HepG2 (cell line): ENCODE measurements around the gene ZNF221. TPM values are rescaled to one million over a fixed set of nuclear protein-coding genes. Genes with fewer than 3 reads are reported as not detected.

ENCODE experiments used
- EHMT2 ChIP-seq: fragments of 200-600 bp; sonication (generic); IDR thresholded peaks from 2 replicates; pipeline ENCODE4 v1.7.0; 2017; ENCODE audit warnings: antibody characterized with exemption, low read depth, low read length, borderline replicate concordance
- ETS1 ChIP-seq: sonication (generic); formaldehyde crosslinking; IDR thresholded peaks from 2 replicates; pipeline ENCODE4 v1.4.0; 2020; ENCODE audit warnings: missing genetic modification reagents
- HNRNPL ChIP-seq: fragments of 200-400 bp; formaldehyde crosslinking; IDR thresholded peaks from 2 replicates; pipeline ENCODE4 v1.6.1; 2017; ENCODE audit warnings: mild to moderate bottlenecking, low read depth, low read length
- JDP2 ChIP-seq: sonication (generic); formaldehyde crosslinking; IDR thresholded peaks from 2 replicates; pipeline ENCODE4 v1.8.1; 2022; ENCODE audit warnings: missing genetic modification reagents, borderline replicate concordance
- PBX2 ChIP-seq: IDR thresholded peaks from 2 replicates; pipeline ENCODE4 v1.6.1; 2016; ENCODE audit warnings: control low read depth
- RARG ChIP-seq: sonication (generic); formaldehyde crosslinking; IDR thresholded peaks from 2 replicates; pipeline ENCODE4 v1.4.0; 2020; ENCODE audit warnings: low read depth, mild to moderate bottlenecking, missing genetic modification reagents
- TARDBP ChIP-seq: sonication (generic); formaldehyde crosslinking; IDR thresholded peaks from 2 replicates; pipeline ENCODE4 v1.8.0; 2022; ENCODE audit warnings: mild to moderate bottlenecking, missing genetic modification reagents
- TFDP1 ChIP-seq: IDR thresholded peaks from 2 replicates; pipeline ENCODE4 v1.6.1; 2016; ENCODE audit warnings: missing compliant biosample characterization, missing genetic modification reagents, borderline replicate concordance
- THAP9 ChIP-seq: sonication (generic); formaldehyde crosslinking; IDR thresholded peaks from 2 replicates; pipeline ENCODE4; 2020; ENCODE audit warnings: missing genetic modification reagents, mild to moderate bottlenecking, borderline replicate concordance
- ZNF207 ChIP-seq: fragments of 450-650 bp; IDR thresholded peaks from 2 replicates; pipeline ENCODE4 v1.6.1; 2016; ENCODE audit warnings: antibody characterized with exemption, borderline replicate concordance
- ZNF264 ChIP-seq: sonication (generic); formaldehyde crosslinking; IDR thresholded peaks from 2 replicates; pipeline ENCODE4 v1.4.0; 2020; ENCODE audit warnings: missing genetic modification reagents
- ZNF354B ChIP-seq: sonication (generic); formaldehyde crosslinking; IDR thresholded peaks from 2 replicates; pipeline ENCODE4 v1.8.0; 2022; ENCODE audit warnings: mild to moderate bottlenecking, missing genetic modification reagents
- ZNF547 ChIP-seq: sonication (generic); formaldehyde crosslinking; IDR thresholded peaks from 2 replicates; pipeline ENCODE4 v1.5.1; 2020; ENCODE audit warnings: mild to moderate bottlenecking, missing genetic modification reagents
- ZNF777 ChIP-seq: sonication (generic); formaldehyde crosslinking; IDR thresholded peaks from 2 replicates; pipeline ENCODE4 v1.4.0; 2020; ENCODE audit warnings: missing genetic modification reagents
- ZSCAN21 ChIP-seq: sonication (generic); formaldehyde crosslinking; IDR thresholded peaks from 2 replicates; pipeline ENCODE4 v1.8.0; 2022; ENCODE audit warnings: mild to moderate bottlenecking, missing genetic modification reagents, moderate library complexity, borderline replicate concordance
- ZZZ3 ChIP-seq: sonication (generic); formaldehyde crosslinking; IDR thresholded peaks from 2 replicates; pipeline ENCODE4 v1.4.0; 2020; ENCODE audit warnings: missing genetic modification reagents, mild to moderate bottlenecking, borderline replicate concordance
- polyA plus RNA-seq, 8 experiments: library from polyadenylated mRNA; depleted of rRNA in 3 of 8; stranded (reverse) in 7 of 8; unstranded in 1 of 8; fragments of >200 nt; fragmentation: Illumina TruSeq in 4 of 8; extraction: Trizol in 4 of 8; gene quantifications; 2 replicates each; pipeline versions ENCODE4 v1.2.1 to v1.2.3, GENCODE V29; 2011 to 2016; ENCODE audit warnings: low read depth in 4 of 8, missing spikeins in 1 of 8, mixed read lengths in 1 of 8; ENCODE audit not compliant: insufficient read depth in 1 of 8
- total RNA-seq, 5 experiments: library from RNA; depleted of rRNA; stranded (reverse); fragments of >200 nt; fragmentation: Illumina TruSeq; extraction: Trizol; gene quantifications; 2 replicates each; pipeline ENCODE4 v1.2.3, GENCODE V29; 2016; ENCODE audit warnings: low read depth in 1 of 5
- TF ChIP-seq, protein P1 (sequence below): sonication (generic); formaldehyde crosslinking; IDR thresholded peaks from 2 replicates; pipeline ENCODE4 v1.4.0; 2020; ENCODE audit warnings: missing genetic modification reagents, borderline replicate concordance
- TF ChIP-seq, protein P2 (sequence below): sonication (generic); formaldehyde crosslinking; IDR thresholded peaks from 2 replicates; pipeline ENCODE4 v1.5.0; 2020; ENCODE audit warnings: missing genetic modification reagents, mild to moderate bottlenecking, borderline replicate concordance

ZNF221 gene
- total and polyA plus RNA-seq, 2 of the 13 experiments (the other 11 are each of a cell fraction or from before 2014, with no cell fraction given), result 0.48 to 3.4 TPM

DNA sequence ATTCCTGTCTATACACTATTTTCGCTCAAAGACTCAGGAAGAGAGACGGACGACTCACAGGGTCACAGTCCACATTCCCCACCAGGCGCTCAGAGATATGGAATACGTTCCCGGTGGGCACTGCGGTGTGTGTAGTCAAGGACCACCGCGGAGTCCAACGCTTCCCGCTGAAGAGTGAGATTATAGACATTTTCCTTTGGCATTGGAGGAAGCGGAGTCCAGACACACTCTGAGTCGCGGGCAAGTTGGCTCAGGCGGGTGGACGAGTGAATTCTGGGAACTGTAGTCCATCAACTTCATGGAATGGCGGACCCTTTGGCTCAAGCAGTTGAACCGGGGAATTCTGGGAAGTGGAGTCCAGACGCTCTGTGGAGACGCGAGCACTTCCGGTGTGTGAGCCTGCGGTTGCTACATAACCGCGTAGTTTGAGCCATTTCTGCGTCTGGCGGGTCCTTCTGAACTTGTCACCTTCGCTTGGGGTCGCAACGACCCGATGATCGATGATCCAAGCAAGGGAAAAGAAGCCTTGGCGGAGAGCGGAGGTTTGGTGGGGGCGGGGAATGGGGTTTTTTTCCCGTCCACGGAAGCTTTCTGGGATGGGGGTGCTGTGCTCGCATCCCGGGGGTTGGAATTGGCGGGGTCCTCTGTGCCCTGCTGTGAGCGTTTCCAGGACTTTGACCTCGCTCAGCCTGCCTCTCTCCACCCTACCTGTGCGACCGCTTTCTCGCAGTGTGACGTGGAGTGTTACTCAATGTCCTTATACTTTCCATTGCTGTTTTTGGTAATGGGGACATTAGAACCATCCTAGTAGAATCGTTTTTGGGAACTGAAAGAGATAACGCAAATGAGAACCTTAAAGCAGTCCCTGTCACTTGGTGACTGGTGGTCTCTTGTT, 51.8 kb downstream of the ZNF221 start, which contains the start of gene ZNF230 (continued):
- TF ChIP-seq TFDP1 (CRISPR knock-in tag) (peak; percentile 50; the same call in 1 of the 2 replicates), THAP9 (CRISPR knock-in tag) (peak; percentile 62; the same call in 1 of the 2 replicates), ZZZ3 (CRISPR knock-in tag) (0 out of 2 replicates have a peak, but pooled peaks have one; percentile 28), ZSCAN21 (CRISPR knock-in tag) (no peak), ZNF207 (no peak), RARG (CRISPR knock-in tag) (no peak), HNRNPL (no peak), ZNF264 (CRISPR knock-in tag) (peak; percentile 70; the same call in 1 of the 2 replicates), ETS1 (no peak), ZNF547 (CRISPR knock-in tag) (no peak), PBX2 (CRISPR knock-in tag) (no peak), JDP2 (CRISPR knock-in tag) (no peak), ZNF777 (CRISPR knock-in tag) (no peak), EHMT2 (no peak), TARDBP (CRISPR knock-in tag) (0 out of 2 replicates have a peak, but pooled peaks have one; percentile 50), ZNF354B (CRISPR knock-in tag) (no peak)
- TF ChIP-seq, protein P1, sequence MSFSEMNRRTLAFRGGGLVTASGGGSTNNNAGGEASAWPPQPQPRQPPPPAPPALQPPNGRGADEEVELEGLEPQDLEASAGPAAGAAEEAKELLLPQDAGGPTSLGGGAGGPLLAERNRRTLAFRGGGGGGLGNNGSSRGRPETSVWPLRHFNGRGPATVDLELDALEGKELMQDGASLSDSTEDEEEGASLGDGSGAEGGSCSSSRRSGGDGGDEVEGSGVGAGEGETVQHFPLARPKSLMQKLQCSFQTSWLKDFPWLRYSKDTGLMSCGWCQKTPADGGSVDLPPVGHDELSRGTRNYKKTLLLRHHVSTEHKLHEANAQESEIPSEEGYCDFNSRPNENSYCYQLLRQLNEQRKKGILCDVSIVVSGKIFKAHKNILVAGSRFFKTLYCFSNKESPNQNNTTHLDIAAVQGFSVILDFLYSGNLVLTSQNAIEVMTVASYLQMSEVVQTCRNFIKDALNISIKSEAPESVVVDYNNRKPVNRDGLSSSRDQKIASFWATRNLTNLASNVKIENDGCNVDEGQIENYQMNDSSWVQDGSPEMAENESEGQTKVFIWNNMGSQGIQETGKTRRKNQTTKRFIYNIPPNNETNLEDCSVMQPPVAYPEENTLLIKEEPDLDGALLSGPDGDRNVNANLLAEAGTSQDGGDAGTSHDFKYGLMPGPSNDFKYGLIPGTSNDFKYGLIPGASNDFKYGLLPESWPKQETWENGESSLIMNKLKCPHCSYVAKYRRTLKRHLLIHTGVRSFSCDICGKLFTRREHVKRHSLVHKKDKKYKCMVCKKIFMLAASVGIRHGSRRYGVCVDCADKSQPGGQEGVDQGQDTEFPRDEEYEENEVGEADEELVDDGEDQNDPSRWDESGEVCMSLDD (CRISPR knock-in tag), result no peak
- TF ChIP-seq, protein P2, sequence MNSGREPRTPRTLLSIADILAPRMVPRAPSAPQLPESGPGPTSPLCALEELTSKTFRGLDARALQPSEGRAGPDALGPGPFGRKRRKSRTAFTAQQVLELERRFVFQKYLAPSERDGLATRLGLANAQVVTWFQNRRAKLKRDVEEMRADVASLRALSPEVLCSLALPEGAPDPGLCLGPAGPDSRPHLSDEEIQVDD (CRISPR knock-in tag), result no peak
